GM10847 (cell line): ENCODE results near the gene GSG1L.

ENCODE experiments used
- POLR2A ChIP-seq: IDR thresholded peaks from 2 replicates; pipeline ENCODE4 v1.6.1; 2011; ENCODE audit not compliant: insufficient read length; ENCODE audit errors: extremely low read depth

The GSG1L gene

DNA sequence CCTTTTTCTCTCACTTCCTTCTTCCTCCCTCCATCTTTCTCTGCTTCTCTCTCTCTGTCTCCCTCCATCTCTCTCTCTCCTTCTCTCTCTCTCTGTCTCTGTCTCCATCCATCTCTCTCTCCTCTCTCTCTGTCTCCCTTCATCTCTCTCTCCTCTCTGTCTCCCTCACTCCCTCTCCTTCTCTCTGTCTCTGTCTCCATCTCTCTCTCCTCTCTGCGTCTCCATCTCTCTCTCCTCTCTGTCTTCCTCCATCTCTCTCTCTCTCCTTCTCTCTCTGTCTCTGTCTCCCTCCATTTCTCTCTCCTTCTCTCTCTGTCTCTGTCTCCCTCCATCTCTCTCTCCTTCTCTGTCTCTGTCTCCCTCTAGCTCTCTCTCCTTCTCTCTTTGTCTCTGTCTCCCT is 194.1 kb downstream of the GSG1L start:
- TF ChIP-seq POLR2A: no peak

DNA sequence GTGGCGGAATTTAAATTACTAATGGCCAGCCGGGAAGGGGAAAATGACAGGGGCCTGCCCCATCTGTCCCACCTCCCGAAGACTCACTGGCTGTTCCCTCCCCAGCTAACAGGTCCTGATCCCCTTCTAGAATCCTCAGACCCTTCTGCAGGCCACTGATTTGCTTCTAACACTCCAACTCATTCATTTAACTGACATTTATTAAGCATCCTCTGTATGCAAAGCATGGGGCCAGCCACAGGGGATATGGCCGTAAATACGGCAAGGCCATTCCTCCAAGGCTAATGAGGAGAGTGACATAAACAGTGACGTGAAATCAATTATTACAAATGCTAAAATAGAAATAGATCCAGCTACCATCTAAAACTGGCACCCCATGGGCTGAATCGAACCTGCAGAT is 195.3 kb downstream of the GSG1L start:
- TF ChIP-seq POLR2A: no peak

DNA sequence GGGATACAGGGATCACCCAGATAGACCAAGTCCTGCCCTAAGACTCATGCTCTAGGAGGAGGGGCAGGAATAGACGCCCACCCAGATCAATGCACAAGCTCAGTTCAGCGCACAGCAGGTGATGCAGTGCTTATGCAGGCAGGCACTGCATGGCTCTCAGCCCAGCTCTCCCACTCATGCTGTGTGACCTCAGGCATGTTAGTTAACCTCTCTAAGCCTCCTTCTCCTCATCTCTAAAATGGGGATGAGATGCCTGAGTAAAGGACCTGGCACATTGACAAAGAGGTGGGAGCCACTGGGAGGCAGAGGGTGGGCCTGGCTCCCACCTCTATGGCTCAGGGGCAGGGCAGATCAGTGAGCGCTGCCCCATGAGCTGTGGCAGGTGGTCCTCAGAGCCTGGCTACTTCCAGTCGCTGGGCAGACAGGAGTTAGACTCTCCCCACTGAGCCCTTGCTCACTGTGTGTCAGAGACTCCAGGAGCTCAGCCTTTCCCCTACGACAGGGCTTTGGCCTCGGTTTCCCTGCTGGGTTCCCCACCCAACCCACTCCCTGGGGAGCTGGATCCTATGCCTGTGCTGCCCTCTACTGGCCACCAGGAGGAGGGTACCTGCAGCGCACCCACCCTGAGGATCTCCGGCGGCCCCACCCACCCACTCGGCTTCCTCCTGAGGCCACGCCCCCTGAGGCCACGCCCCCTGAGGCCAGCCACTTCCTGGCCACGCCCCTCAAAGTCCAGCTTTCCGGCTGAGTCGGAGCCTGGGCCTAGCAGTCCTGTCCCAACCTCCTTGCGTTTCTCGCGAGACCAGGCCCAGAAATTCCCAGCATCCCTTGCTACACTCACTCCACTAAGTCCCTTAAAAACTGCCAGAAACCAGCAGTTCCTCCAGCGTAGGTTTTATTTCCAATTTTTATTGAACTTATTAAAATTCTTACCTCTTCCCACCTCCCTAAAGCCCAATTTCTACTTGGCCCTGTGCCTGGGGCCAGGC is 196.1 kb downstream of the GSG1L start:
- TF ChIP-seq POLR2A: no peak

DNA sequence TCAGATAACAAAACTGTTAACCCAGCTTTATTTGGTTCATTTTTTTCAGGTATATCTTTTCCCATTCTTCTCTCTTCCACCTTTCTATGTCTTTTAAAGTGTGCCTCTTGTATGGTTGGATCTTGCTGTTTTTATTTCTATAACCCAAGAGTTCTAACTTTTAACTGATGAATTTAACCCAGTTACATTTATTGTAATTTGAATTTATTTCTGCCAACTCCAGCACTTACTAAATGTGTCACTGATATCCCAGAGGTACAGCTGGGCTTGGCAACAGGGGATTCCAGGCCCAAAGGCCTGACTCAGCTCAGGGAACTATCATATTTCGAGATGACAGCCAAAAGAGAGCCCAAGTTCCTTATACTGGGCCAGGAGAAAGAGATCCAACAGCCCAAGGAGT is 200.1 kb downstream of the GSG1L start:
- no peak for TF ChIP-seq POLR2A

DNA sequence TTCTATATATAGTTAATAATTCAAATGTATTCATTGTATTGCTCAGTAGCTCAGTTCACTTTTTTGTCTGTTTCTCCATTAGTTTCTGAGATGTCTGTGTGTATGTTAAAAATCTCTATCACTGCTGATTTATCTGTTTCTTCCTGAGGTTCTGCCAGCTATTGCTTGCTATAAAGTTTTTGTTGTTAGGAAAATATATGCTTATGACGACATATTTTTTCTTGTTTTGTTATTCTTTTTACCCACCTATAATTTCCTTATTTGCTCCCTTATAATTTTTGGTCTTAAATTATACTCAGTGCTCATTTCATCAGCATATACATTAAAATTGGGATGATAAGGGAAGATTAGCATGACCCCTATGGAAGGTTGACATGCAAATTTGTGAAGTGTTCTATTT is 200.6 kb downstream of the GSG1L start:
- no peak for TF ChIP-seq POLR2A

DNA sequence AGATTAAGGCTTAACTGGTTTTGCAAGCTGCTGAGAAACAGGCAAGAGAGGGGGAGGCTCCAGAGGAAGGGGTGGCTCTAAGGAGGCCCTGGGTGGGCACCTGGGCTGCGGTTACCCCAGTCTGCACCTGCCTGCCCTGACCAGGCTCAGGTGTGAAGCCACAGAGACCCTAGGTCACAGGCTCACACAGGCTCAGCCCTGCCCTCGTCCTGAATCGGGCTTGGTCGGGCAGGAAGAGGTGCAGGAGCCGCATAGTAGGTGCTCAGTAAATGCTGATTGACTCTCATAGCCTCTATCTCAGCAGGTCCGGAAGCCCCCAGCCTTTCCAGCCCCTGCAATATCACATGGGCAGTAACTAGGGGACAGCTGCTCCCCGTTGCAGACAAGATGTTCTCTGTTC is 203.4 kb downstream of the GSG1L start:
- TF ChIP-seq POLR2A: no peak

GRCh38 chr16:27859020-27859419 is 204.5 kb downstream of the GSG1L start:
- no peak for TF ChIP-seq POLR2A

DNA sequence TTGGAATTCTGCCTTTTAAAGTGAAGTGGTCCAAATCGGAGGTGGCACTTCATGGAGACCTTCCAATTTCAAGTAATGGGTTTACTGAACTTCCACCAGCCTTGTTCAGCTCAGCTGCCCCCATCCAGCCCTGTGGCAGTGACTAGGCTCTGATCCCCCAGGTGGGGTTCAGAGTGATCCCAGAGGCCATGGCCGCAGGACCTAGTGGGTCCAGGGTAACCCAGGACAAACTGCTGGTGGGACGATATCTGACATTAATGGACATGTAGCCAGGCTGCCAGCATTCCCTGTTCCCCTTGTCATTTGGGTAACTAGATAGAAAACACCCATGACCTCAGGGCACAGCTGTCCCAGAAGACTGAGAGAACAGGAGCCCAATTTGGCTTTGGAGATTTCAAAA is 209.9 kb downstream of the GSG1L start:
- no peak for TF ChIP-seq POLR2A

GRCh38 chr16:27853101-27853500 is 210.4 kb downstream of the GSG1L start:
- TF ChIP-seq POLR2A: no peak

DNA sequence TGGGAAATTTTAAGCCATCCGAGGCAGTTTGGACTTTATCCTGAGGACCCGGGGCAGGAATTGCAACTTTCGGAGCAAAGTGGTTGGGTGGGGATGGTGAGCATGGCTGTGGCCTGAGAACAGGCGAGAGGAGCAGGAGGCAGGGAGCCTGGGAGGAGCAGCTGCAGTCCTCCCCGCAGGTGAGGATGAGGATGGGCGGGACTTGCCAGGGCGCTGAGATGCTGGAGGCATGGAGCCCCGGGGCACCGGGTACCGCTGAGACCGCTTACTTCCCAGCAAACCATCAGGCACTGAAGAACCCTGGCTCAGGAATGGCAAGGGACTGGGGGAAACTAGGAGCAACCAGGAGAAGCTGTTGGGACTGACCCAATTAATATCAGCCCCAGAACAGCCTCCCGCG is 210.8 kb downstream of the GSG1L start:
- TF ChIP-seq POLR2A: no peak

DNA sequence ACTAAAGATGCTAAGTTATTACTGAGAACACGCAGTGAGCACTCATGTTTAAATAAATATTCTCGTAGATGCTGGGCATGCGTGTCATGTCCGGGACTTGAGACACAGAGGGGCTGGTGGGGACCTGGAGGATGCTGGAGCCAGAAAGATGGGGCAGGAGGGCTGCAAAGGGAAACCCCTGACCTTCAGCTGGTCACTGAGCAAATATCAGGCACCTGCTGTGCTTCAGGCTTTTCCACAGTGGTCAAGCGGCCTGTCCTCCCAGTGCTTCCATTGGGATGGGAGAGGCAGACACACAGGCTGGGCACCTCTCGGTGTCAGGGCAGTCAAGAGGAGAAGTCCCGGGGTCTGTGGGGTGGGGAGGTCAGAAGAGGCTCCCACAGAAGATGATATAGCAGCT is 211.4 kb downstream of the GSG1L start:
- TF ChIP-seq POLR2A: no peak

DNA sequence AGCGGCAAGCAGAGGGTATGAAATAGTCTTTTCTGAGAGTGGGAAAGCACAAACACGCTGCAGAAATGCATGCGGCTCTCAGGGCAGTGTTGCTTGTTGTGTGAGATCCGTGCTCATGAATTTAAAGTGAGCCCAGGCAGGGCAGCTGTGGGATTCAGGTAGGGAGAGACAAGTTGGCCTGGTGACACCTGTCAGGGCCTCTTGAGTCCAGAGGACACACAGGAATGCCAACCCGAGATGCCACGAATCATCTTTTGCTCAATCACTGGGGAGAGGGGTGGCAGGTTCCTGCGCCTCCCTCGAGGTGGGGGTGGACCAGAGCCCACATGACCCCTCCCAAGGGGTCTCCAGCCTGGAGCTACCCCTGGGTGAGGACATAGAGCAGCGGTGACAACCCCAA is 211.9 kb downstream of the GSG1L start:
- TF ChIP-seq POLR2A: no peak

GRCh38 chr16:27849621-27850020 is 213.9 kb downstream of the GSG1L start:
- TF ChIP-seq POLR2A: no peak

DNA sequence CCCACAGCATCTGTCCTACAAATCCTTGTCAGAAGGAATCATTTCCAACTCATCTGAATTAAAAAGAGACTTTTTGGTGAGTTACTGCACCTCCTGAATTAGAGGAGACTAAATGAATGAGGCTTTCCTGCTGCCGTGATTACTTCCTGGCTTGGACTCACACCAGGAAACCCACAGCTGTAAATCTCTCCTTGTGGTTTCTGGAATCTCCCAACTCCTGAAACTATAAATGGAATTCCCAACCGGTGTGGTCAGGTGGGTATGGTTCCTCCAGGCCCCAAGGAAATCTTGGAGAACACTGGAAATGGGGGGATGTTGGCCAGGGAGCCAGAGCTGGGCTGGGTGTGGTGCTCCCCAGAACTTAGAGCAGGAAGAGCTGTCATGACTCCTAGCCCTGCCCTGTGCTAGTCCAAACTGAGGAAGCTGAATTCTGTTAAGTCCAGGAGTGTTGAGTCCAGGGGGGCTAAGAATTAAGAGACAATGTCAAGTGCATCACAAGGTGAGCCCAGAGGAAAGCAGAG is 216.4 kb downstream of the GSG1L start:
- no peak for TF ChIP-seq POLR2A

DNA sequence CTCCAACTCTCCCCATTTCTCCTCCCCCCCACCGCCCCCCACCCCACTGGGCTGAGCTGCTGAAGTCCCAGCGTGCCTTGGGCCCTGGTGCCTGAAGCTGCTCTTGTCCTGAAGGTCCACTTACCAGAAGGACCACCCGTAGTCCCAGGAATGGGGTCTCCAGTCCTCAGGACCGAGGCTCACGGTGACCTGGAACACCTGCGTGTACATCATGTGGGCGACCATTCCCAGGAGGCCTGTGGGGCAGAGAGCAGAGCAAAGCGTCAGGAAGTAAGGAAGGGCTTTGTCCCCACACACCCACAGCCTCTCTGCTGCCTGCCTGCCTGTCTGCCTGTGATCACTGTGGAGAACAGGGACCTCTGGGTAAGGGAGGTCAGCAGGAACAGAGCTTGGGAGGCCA is 218.7 kb downstream of the GSG1L start:
- no peak for TF ChIP-seq POLR2A

DNA sequence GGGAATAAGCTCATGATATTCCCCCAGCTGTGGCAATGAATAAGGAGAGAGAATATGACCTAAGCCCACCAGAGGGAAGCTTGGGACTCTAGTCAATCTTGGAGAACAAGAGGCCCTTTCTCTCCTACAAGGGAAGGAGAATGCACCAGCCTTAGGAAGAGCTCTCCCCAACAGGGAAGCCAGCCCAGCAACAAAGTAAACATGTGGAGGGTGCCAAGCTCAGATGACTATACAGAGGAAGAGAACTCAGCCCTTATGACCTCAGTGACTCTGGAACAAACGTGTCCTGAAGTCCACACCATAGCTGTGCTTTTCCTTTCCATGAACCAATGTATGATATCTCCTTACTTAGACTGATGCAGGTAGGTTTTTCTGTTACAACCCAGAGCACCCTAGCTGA is 219.7 kb downstream of the GSG1L start:
- TF ChIP-seq POLR2A: no peak

DNA sequence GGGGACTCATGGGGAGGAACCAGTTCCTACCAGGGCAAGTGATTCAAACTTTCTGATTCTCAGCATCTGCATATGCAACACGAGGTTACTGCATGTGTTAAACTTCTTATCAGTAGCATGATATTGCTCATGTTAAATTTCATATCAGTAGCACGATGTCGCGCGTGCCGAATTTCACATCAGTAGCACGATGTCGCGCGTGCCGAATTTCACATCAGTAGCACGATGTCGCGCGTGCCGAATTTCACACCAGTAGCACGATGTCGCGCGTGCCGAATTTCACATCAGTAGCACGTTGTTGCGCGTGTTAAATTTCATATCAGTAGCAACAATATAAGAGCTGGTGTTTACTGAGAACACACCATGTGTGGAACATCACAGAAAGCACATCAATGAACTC is 221.6 kb downstream of the GSG1L start:
- TF ChIP-seq POLR2A: no peak
